DMS53 treated with DMSO at 0.1 percent for 48 hours (cell line): Measurements from ENCODE around the gene NFIA.

Source experiments
- DNase-seq: peaks from one replicate; lab custom pipeline; 2025; ENCODE audit not compliant: unreplicated experiment; lab: John Stamatoyannopoulos, UW

Gene NFIA

GRCh38 chr1:61353797-61354406 lies 271.5 kb downstream of the NFIA start:
- DNase-seq = no peak

DNA sequence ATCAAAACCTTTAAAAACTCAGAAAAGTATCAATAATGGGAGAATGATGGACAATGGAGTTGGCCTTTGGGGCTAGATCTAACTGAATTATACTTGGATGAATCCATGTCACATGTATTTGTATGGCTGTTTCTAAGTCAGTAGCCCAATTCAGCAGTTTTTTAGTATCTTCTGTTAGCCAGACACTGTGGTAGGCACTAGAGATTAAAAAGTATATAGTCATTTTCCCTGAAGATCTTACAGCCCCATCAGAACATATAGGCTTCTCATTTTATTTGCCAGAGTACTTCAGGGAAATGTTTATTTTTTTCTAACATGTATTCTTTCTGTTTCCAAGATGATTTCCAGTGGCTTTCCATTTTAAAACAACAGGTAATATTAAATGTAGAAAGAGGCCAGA lies 273.7 kb downstream of the NFIA start:
- DNase-seq = no peak

GRCh38 chr1:61356995-61357394 lies 274.6 kb downstream of the NFIA start:
- DNase-seq = no peak

- DNase-seq = no peak
Measured at GRCh38 chr1:61357539-61357938, 275.2 kb downstream of the NFIA start.

DNA sequence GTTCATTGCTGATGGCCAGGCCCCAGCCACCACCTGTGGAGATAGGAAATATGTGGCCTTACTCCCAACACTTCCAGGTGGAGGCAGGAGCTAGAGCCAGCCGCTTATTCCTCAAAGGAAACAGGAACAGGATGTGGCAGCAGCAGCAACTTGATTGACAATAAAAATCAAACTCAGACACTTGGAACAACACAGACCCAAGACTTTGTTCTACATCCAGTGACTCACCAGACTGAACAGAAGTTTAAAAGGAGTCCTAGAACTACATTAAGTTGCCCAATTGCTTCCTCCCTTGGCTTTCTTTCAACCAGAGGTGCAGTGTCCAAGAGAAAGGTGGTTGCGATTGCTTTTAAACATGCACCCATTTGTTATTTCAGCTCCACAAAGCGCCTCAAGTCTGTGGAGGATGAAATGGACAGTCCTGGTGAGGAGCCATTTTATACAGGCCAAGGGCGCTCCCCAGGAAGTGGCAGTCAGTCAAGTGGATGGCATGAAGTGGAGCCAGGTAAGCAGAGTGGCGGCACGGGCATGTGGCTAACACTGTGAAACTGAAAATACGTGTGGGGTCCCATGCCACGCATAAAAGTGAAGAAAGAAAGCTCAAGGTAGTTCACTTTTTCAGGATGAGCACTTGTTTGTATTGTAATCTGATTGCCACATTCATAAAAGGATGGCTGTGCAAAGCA lies 276.6 kb downstream of the NFIA start:
- DNase-seq = no peak

GRCh38 chr1:61361931-61362330 lies 279.6 kb downstream of the NFIA start:
- DNase-seq = no peak

DNA sequence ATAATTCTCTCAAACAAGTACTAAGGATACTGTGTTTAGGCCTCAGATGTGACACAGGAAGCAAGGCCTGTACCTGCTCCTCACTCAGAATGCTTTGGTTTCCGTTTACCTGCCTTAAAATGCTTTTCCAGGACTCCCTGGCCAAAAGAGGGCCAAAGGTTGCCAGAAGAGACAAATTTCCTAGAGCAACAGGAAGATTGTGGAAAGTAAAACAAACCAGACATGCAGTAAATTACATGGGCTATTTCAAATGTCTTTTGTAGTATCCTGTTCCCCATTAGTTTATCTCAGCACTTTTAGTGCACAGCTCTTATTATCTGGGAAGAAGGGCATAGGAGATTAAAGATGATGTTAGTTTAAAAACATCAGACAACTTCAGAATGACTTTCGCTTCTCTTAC lies 280.0 kb downstream of the NFIA start:
- no peak for DNase-seq

DNA sequence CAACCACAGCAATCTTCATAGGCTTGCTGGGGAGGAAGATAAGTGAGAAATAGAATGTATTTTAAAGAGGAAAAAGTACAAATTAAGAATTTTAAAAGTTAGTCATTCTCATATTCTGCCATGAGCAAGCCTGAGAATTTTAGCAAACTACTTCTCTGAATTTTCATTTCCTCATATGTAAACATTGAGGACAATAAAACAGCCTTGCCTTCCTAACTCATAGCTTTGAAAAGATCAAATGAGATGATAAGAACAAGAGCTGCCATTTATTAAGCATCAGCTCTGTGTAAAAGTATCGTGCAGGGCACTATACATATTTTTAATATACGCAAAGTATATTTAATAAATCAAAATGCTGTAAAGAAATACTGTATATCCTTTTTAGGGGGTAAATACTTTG lies 286.0 kb downstream of the NFIA start:
- DNase-seq = no peak

GRCh38 chr1:61368876-61369275 lies 286.5 kb downstream of the NFIA start:
- DNase-seq = no peak

DNA sequence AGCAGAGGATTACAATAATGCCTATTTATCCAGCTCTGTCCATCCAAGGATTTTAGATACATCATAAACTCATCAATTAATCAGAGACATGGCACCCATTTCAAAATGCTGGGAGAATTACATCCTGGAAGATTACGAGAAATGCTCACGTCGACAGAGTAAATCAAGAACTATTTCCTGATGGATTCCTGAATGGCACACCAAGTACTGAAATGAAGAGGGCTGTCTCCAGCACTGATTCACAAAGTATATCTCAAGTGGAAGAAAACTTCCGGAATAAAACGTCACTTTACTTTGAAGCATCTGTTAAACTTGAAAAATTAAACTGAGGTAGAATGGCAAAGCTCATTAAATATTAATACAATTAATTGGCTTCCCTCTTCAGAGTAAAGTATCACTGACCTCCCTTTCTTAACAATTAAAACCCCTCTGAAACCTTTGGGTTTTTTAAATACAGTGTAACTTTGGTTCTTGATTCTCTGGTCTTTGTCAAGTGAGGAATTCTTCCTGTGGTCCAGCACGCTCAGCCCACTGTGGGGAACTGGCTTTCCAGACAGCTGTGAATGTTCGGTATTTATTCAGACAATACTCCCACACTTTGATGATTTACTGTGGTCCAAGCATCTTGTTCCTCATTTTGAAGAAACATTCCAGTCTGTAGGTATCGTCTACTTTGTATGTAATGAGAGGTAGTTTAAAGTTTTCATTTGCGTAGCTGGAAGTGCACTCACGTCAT lies 288.0 kb downstream of the NFIA start:
- DNase-seq = no peak

GRCh38 chr1:61370913-61371279 lies 288.5 kb downstream of the NFIA start:
- DNase-seq = no peak

- no peak for DNase-seq
Measured at GRCh38 chr1:61372944-61373343, 290.6 kb downstream of the NFIA start.

GRCh38 chr1:61374156-61374555 lies 291.8 kb downstream of the NFIA start:
- no peak for DNase-seq

GRCh38 chr1:61375082-61375880 lies 292.9 kb downstream of the NFIA start:
- no peak for DNase-seq

DNA sequence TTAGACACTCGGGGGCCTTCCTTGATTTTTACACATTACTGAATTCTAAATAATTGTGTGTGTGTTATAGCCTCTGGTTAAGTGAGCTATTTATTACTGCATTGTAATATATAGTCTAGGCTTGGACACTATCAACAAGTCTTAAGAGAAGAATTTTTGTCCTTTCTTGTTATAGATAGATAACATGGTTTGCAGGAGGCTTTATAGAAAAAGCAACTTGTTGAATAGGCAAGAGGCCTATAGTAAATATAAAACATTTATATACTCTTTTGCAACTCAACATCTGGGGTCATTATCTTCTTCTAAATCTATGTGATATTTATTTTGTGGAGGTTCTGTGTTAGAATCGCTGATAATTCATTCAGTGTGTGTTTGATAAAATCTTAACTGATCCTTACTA lies 293.8 kb downstream of the NFIA start:
- no peak for DNase-seq

DNA sequence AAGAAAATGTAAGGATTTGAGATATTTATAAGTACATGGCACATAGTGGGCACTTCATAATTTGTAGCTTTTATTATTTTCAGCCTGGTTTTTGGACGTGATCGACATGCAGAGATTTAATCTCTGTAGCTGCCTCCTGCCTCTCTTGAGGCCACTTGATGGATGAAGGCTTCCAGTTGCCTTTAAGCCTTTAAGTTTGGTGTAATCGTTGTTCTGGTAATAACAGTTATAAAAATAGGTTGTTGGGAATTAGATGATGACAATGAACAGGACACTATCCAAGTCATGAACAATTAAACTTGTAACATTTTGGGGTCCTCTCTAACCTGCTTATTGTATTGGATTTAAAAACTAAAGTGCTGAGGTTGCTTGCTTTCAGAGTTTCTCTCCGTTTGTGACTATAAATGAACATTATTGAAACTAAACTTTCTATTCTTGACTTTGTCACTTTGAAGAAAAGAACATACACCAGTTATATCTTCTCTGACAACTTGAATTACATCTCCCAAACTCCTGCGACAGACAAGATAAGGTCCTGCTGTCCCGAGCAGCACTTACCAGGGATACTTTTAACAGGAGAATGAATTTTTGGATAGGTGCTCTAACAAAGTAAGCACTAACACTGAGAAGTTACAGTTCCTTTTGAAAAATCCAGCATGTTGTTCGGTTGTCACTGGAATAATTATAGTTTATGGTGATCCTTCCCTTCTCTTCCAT lies 295.0 kb downstream of the NFIA start:
- DNase-seq = no peak

- no peak for DNase-seq
Measured at GRCh38 chr1:61378494-61379180, 296.3 kb downstream of the NFIA start.

GRCh38 chr1:61379693-61380092 lies 297.3 kb downstream of the NFIA start:
- no peak for DNase-seq

DNA sequence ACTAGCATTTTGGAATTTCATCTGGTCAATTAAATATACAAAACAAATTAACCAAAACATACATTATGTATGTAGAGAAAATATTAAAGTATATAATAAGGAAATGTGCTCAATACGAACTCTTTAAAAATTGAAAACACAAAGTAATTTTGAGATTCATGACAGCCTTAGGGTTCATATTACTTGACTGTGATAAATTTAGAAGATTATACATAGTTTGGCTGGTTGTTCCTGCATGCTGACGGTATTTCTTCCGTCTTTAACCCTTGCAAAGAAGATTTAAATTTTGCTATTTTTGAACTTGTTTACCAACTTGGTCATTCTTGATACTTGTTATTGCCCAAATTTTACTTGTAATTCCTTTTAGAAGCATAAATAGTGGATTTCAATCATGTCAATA lies 298.2 kb downstream of the NFIA start:
- no peak for DNase-seq

- no peak for DNase-seq
Measured at GRCh38 chr1:61386323-61386722, 304.0 kb downstream of the NFIA start.
